Measurements from ENCODE around the gene GFRA1. TPM values are rescaled to one million over a fixed set of nuclear protein-coding genes. Genes with fewer than 3 reads are reported as not detected.

The GFRA1 gene
- total and polyA plus RNA-seq, 7 experiments from 2014 or later: not detected

GRCh38 chr10:116110736-116111135 lies 162.3 kb downstream of the GFRA1 start:
- CTCF ChIA-PET: no interaction called here
- peaks cover 0 to 10% (median 0%) of the 10 kb centered on the region in 5 donors for H3K27me3 Mint-ChIP-seq
- no peak overlapping the region for H3K27ac Mint-ChIP-seq
- no peak for DNase-seq
- POLR2A ChIA-PET: no interaction called here
- intact Hi-C loops (cut with micrococcal nuclease): no loop called here
- no peaks in the 10 kb centered on the region for H3K4me1 Mint-ChIP-seq
- H3K4me3 ChIP-seq (ENCODE audit: low read length): no peak overlapping the region
- no peaks in the 10 kb centered on the region for H3K36me3 Mint-ChIP-seq
- H3K9me3 ChIP-seq (ENCODE audit: control insufficient read depth in 2 of 3, low read length in 3 of 3): no peaks in the 10 kb centered on the region
- H3K4me3 Mint-ChIP-seq: no peak overlapping the region
- H3K27ac ChIP-seq (ENCODE audit: low read depth, low read length): no peak overlapping the region
- H3K36me3 ChIP-seq (ENCODE audit: control insufficient read depth in 2 of 3, insufficient read depth in 3 of 3, low read length in 3 of 3): no peaks in the 10 kb centered on the region
- no peaks in the 10 kb centered on the region for H3K4me1 ChIP-seq (ENCODE audit: control insufficient read depth in 2 of 2, insufficient read depth in 2 of 2, low read length in 2 of 2)
- H3K9me3 Mint-ChIP-seq: peaks cover 0 to 3% (median 0%) of the 10 kb centered on the region in 11 donors
- ATAC-seq: no peak
- H3K27me3 ChIP-seq (ENCODE audit: control insufficient read depth in 2 of 2, insufficient read depth in 2 of 2, low read length in 2 of 2): no peaks in the 10 kb centered on the region

GRCh38 chr10:116109881-116110280 lies 163.1 kb downstream of the GFRA1 start:
- Histone ChIP-seq H3K9me3 (ENCODE audit: control insufficient read depth in 2 of 3, low read length in 3 of 3) (no peaks in the 10 kb centered on the region), H3K27ac (ENCODE audit: low read depth, low read length) (no peak overlapping the region), H3K4me1 (ENCODE audit: control insufficient read depth in 2 of 2, insufficient read depth in 2 of 2, low read length in 2 of 2) (no peaks in the 10 kb centered on the region), H3K27me3 (ENCODE audit: control insufficient read depth in 2 of 2, insufficient read depth in 2 of 2, low read length in 2 of 2) (no peaks in the 10 kb centered on the region), H3K36me3 (ENCODE audit: control insufficient read depth in 2 of 3, insufficient read depth in 3 of 3, low read length in 3 of 3) (no peaks in the 10 kb centered on the region), H3K4me3 (ENCODE audit: low read length) (no peak overlapping the region)
- ATAC-seq: no peak
- H3K4me1 Mint-ChIP-seq: no peaks in the 10 kb centered on the region
- H3K36me3 Mint-ChIP-seq: no peaks in the 10 kb centered on the region
- H3K27me3 Mint-ChIP-seq: peaks cover 0 to 10% (median 0%) of the 10 kb centered on the region in 5 donors
- intact Hi-C loops (cut with micrococcal nuclease): no loop called here
- peaks cover 0 to 3% (median 0%) of the 10 kb centered on the region in 11 donors for H3K9me3 Mint-ChIP-seq
- no peak overlapping the region for H3K27ac Mint-ChIP-seq
- H3K4me3 Mint-ChIP-seq: no peak overlapping the region
- CTCF ChIA-PET: no interaction called here
- no peak for DNase-seq
- POLR2A ChIA-PET: no interaction called here

GRCh38 chr10:116109481-116109880 lies 163.5 kb downstream of the GFRA1 start:
- Mint-ChIP-seq H3K4me1 (no peaks in the 10 kb centered on the region), H3K36me3 (no peaks in the 10 kb centered on the region), H3K27ac (no peak overlapping the region), H3K9me3 (peaks cover 0 to 3% (median 0%) of the 10 kb centered on the region in 11 donors), H3K27me3 (peaks cover 0 to 10% (median 0%) of the 10 kb centered on the region in 5 donors), H3K4me3 (no peak overlapping the region)
- intact Hi-C loops (cut with micrococcal nuclease): no loop called here
- Histone ChIP-seq H3K9me3 (ENCODE audit: control insufficient read depth in 2 of 3, low read length in 3 of 3) (no peaks in the 10 kb centered on the region), H3K27me3 (ENCODE audit: control insufficient read depth in 2 of 2, insufficient read depth in 2 of 2, low read length in 2 of 2) (no peaks in the 10 kb centered on the region), H3K36me3 (ENCODE audit: control insufficient read depth in 2 of 3, insufficient read depth in 3 of 3, low read length in 3 of 3) (no peaks in the 10 kb centered on the region), H3K27ac (ENCODE audit: low read depth, low read length) (no peak overlapping the region), H3K4me3 (ENCODE audit: low read length) (no peak overlapping the region), H3K4me1 (ENCODE audit: control insufficient read depth in 2 of 2, insufficient read depth in 2 of 2, low read length in 2 of 2) (no peaks in the 10 kb centered on the region)
- ATAC-seq (no peak), DNase-seq (no peak)
- ChIA-PET CTCF (no interaction called here), POLR2A (no interaction called here)

GRCh38 chr10:116108095-116108494 lies 164.9 kb downstream of the GFRA1 start:
- Mint-ChIP-seq H3K27ac (no peak overlapping the region), H3K4me1 (no peaks in the 10 kb centered on the region), H3K9me3 (peaks cover 0 to 3% (median 0%) of the 10 kb centered on the region in 11 donors), H3K36me3 (no peaks in the 10 kb centered on the region), H3K4me3 (no peak overlapping the region), H3K27me3 (peaks cover 0 to 5% (median 0%) of the 10 kb centered on the region in 5 donors)
- CTCF ChIA-PET: no interaction called here
- Histone ChIP-seq H3K27ac (ENCODE audit: low read depth, low read length) (no peak overlapping the region), H3K4me1 (ENCODE audit: control insufficient read depth in 2 of 2, insufficient read depth in 2 of 2, low read length in 2 of 2) (no peaks in the 10 kb centered on the region), H3K36me3 (ENCODE audit: control insufficient read depth in 2 of 3, insufficient read depth in 3 of 3, low read length in 3 of 3) (no peaks in the 10 kb centered on the region), H3K4me3 (ENCODE audit: low read length) (no peak overlapping the region), H3K9me3 (ENCODE audit: control insufficient read depth in 2 of 3, low read length in 3 of 3) (no peaks in the 10 kb centered on the region), H3K27me3 (ENCODE audit: control insufficient read depth in 2 of 2, insufficient read depth in 2 of 2, low read length in 2 of 2) (no peaks in the 10 kb centered on the region)
- intact Hi-C loops (cut with micrococcal nuclease): no loop called here
- no peak for DNase-seq
- POLR2A ChIA-PET: no interaction called here
- no peak for ATAC-seq

GRCh38 chr10:116106611-116107010 lies 166.4 kb downstream of the GFRA1 start:
- H3K4me3 Mint-ChIP-seq: no peak overlapping the region
- POLR2A ChIA-PET: no interaction called here
- peaks cover 0 to 10% (median 0%) of the 10 kb centered on the region in 11 donors for H3K9me3 Mint-ChIP-seq
- Histone ChIP-seq H3K27ac (ENCODE audit: low read depth, low read length) (no peak overlapping the region), H3K27me3 (ENCODE audit: control insufficient read depth in 2 of 2, insufficient read depth in 2 of 2, low read length in 2 of 2) (no peaks in the 10 kb centered on the region), H3K4me1 (ENCODE audit: control insufficient read depth in 2 of 2, insufficient read depth in 2 of 2, low read length in 2 of 2) (no peaks in the 10 kb centered on the region), H3K36me3 (ENCODE audit: control insufficient read depth in 2 of 3, insufficient read depth in 3 of 3, low read length in 3 of 3) (no peaks in the 10 kb centered on the region), H3K4me3 (ENCODE audit: low read length) (no peak overlapping the region), H3K9me3 (ENCODE audit: control insufficient read depth in 2 of 3, low read length in 3 of 3) (peaks cover 0 to 3% (median 0%) of the 10 kb centered on the region in 3 experiments)
- ATAC-seq (no peak), DNase-seq (no peak)
- CTCF ChIA-PET: no interaction called here
- no peaks in the 10 kb centered on the region for H3K36me3 Mint-ChIP-seq
- intact Hi-C loops (cut with micrococcal nuclease): no loop called here
- peak overlapping the region in 1 of 9 donors; percentile 14 for H3K27ac Mint-ChIP-seq
- no peaks in the 10 kb centered on the region for H3K4me1 Mint-ChIP-seq
- H3K27me3 Mint-ChIP-seq: peaks cover 0 to 5% (median 0%) of the 10 kb centered on the region in 5 donors

GRCh38 chr10:116105264-116105663 lies 167.7 kb downstream of the GFRA1 start:
- ChIA-PET POLR2A (no interaction called here), CTCF (no interaction called here)
- Mint-ChIP-seq H3K9me3 (peaks cover 0 to 12% (median 0%) of the 10 kb centered on the region in 11 donors), H3K27me3 (peaks cover 0 to 8% (median 0%) of the 10 kb centered on the region in 5 donors), H3K27ac (no peak overlapping the region), H3K36me3 (no peaks in the 10 kb centered on the region), H3K4me3 (no peak overlapping the region), H3K4me1 (no peaks in the 10 kb centered on the region)
- intact Hi-C loops (cut with micrococcal nuclease): no loop called here
- Histone ChIP-seq H3K27me3 (ENCODE audit: control insufficient read depth in 2 of 2, insufficient read depth in 2 of 2, low read length in 2 of 2) (no peaks in the 10 kb centered on the region), H3K4me3 (ENCODE audit: low read length) (no peak overlapping the region), H3K27ac (ENCODE audit: low read depth, low read length) (no peak overlapping the region), H3K4me1 (ENCODE audit: control insufficient read depth in 2 of 2, insufficient read depth in 2 of 2, low read length in 2 of 2) (no peaks in the 10 kb centered on the region), H3K36me3 (ENCODE audit: control insufficient read depth in 2 of 3, insufficient read depth in 3 of 3, low read length in 3 of 3) (no peaks in the 10 kb centered on the region), H3K9me3 (ENCODE audit: control insufficient read depth in 2 of 3, low read length in 3 of 3) (peaks cover 0 to 3% (median 0%) of the 10 kb centered on the region in 3 experiments)
- DNase-seq (no peak), ATAC-seq (no peak)

- DNase-seq (no peak), ATAC-seq (no peak)
- Histone ChIP-seq H3K4me3 (ENCODE audit: low read length) (no peak overlapping the region), H3K9me3 (ENCODE audit: control insufficient read depth in 2 of 3, low read length in 3 of 3) (peaks cover 0 to 3% (median 0%) of the 10 kb centered on the region in 3 experiments), H3K27me3 (ENCODE audit: control insufficient read depth in 2 of 2, insufficient read depth in 2 of 2, low read length in 2 of 2) (no peaks in the 10 kb centered on the region), H3K4me1 (ENCODE audit: control insufficient read depth in 2 of 2, insufficient read depth in 2 of 2, low read length in 2 of 2) (no peaks in the 10 kb centered on the region), H3K36me3 (ENCODE audit: control insufficient read depth in 2 of 3, insufficient read depth in 3 of 3, low read length in 3 of 3) (no peaks in the 10 kb centered on the region), H3K27ac (ENCODE audit: low read depth, low read length) (no peak overlapping the region)
- intact Hi-C loops (cut with micrococcal nuclease): no loop called here
- no peaks in the 10 kb centered on the region for H3K36me3 Mint-ChIP-seq
- H3K4me1 Mint-ChIP-seq: no peaks in the 10 kb centered on the region
- peaks cover 0 to 17% (median 0%) of the 10 kb centered on the region in 5 donors for H3K27me3 Mint-ChIP-seq
- H3K9me3 Mint-ChIP-seq: peaks cover 0 to 13% (median 0%) of the 10 kb centered on the region in 11 donors
- no peak overlapping the region for H3K27ac Mint-ChIP-seq
- ChIA-PET POLR2A (no interaction called here), CTCF (no interaction called here)
- H3K4me3 Mint-ChIP-seq: no peak overlapping the region
Measured at GRCh38 chr10:116104210-116104932, 168.6 kb downstream of the GFRA1 start.
